Left colon (tissue), 2 donors: ENCODE measurements around the gene CBY1. TPM values are rescaled to one million over a fixed set of nuclear protein-coding genes. Genes with fewer than 3 reads are reported as not detected.
A peak's percentile ranks its signal among the peaks of the same experiment; 100 is the strongest.

ENCODE experiments used
- ATAC-seq: fragments of 200-7000 bp; cut with Tn5 transposase; one replicate; pipeline ENCODE4 v1.9.1; 2020; ENCODE audit warnings: mild to moderate bottlenecking, moderate library complexity
- DNase-seq, 2 donors: peaks; one replicate each; pipeline ENCODE4 v3.0.0-alpha.2; 2020
- intact Hi-C, 2 donors: fragments of 100-400 bp; cut with DNase I in 1 of 2; cut with micrococcal nuclease in 1 of 2; formaldehyde crosslinking; loops; one replicate each; pipeline versions ENCODE4 v1.11.2 to v1.14.0; 2022; cut with DNase I, micrococcal nuclease
- total RNA-seq, 2 donors: library from RNA; stranded (reverse); fragmentation: NEBNext Ultra II Directional; extraction: Animal tissue kit (Norgen Biotek cat#: 25700); gene quantifications; one replicate each; pipeline ENCODE4 v1.2.1, GENCODE V29; 2021
- donor health status: DM: no; HTN: no; CAD: no.
- donor health status: DM: yes; HTN: yes; CAD: no.

CBY1 gene
- total RNA-seq, 2 donors from 2014 or later: 21.5 to 28.7 TPM

GRCh38 chr22:38715176-38715764 is 58.8 kb downstream of the CBY1 start:
- DNase-seq (peak in 1 of 2 donors; percentile 20), ATAC-seq (no peak)
- intact Hi-C loops: no loop called here

- no peak for ATAC-seq
- intact Hi-C loops: no loop called here
Observed at GRCh38 chr22:38715852-38716251, 59.4 kb downstream of the CBY1 start.

GRCh38 chr22:38716271-38716670 is 59.8 kb downstream of the CBY1 start:
- ATAC-seq (no peak), DNase-seq (peak in 1 of 2 donors; percentile 3)
- intact Hi-C loops: no loop called here

More at GRCh38 chr22:38715852-38716251, 59.4 kb downstream of the CBY1 start:
- peak in 1 of 2 donors; percentile 23 for DNase-seq

GRCh38 chr22:38716826-38717225 is 60.4 kb downstream of the CBY1 start:
- DNase-seq (peak in 1 of 2 donors; percentile 18), ATAC-seq (no peak)
- intact Hi-C loops: no loop called here

- intact Hi-C loops: no loop called here
- no peak for ATAC-seq
- DNase-seq: peak in 1 of 2 donors; percentile 3
Observed at GRCh38 chr22:38717244-38717643, 60.8 kb downstream of the CBY1 start.

GRCh38 chr22:38718414-38718813 is 62.0 kb downstream of the CBY1 start:
- intact Hi-C loops: no loop called here
- peak; percentile 100 for ATAC-seq
- peak; percentile 75 to 79 for DNase-seq

- intact Hi-C loops: no loop called here
- DNase-seq (no peak), ATAC-seq (no peak)
Observed at GRCh38 chr22:38719196-38719595, 62.8 kb downstream of the CBY1 start.

GRCh38 chr22:38720350-38720749 is 63.9 kb downstream of the CBY1 start:
- intact Hi-C loops: no loop called here
- DNase-seq (no peak), ATAC-seq (no peak)

- intact Hi-C loops: no loop called here
- DNase-seq (no peak), ATAC-seq (no peak)
Observed at GRCh38 chr22:38721551-38721950, 65.1 kb downstream of the CBY1 start.

Other genes starting within 250 kb of the CBY1 start
- gene KCNJ4, start 201.4 kb upstream of the CBY1 start, total RNA-seq: not detected
- gene KDELR3, start 188.5 kb upstream of the CBY1 start, total RNA-seq: 10 to 100 TPM; 17.2 to 22.7 TPM
- 100 to 1,000 TPM; 300 to 349 TPM for gene DDX17, start 150.3 kb upstream of the CBY1 start, total RNA-seq
- gene DMC1, start 86.5 kb upstream of the CBY1 start, total RNA-seq: 1 to 10 TPM in 1 of 2 donors, under 1 TPM in 1; 0.87 to 1.2 TPM
- gene FAM227A, start 246 bp upstream of the CBY1 start, total RNA-seq: under 1 TPM; 0.50 to 0.82 TPM
- gene TOMM22, start 25.3 kb downstream of the CBY1 start, total RNA-seq: 10 to 100 TPM; 85.0 to 98.7 TPM
- gene JOSD1, start 44.3 kb downstream of the CBY1 start, total RNA-seq: 100 to 1,000 TPM in 1 of 2 donors, 10 to 100 TPM in 1; 93.1 to 144 TPM
- gene GTPBP1, start 49.3 kb downstream of the CBY1 start, total RNA-seq: 10 to 100 TPM; 66.6 to 72.6 TPM
- 100 to 1,000 TPM; 143 to 148 TPM for gene SUN2, start 99.4 kb downstream of the CBY1 start, total RNA-seq
- 10 to 100 TPM; 14.4 to 16.8 TPM for gene DNAL4, start 137.5 kb downstream of the CBY1 start, total RNA-seq
- gene NPTXR, start 187.4 kb downstream of the CBY1 start, total RNA-seq: 1 to 10 TPM in 1 of 2 donors, under 1 TPM in 1; 0.46 to 2.5 TPM
- 10 to 100 TPM in 1 of 2 donors, 1 to 10 TPM in 1; 6.8 to 28.4 TPM for gene CBX6, start 215.6 kb downstream of the CBY1 start, total RNA-seq